Trophoblast cell (in vitro differentiated cells and primary cell): ENCODE results near the gene CUBN.

Experiments
- DNase-seq, 2 donors: peaks; one replicate each; pipeline ENCODE4 v3.0.0-alpha.2; 2016
- H2AFZ ChIP-seq: 2 replicates; pipeline ENCODE4 v1.6.1; 2013; ENCODE audit warnings: low read length, moderate library complexity, mild to moderate bottlenecking; ENCODE audit not compliant: insufficient read depth, poor library complexity
- H2AK5ac ChIP-seq: 2 replicates; pipeline ENCODE4 v1.6.1; 2013; ENCODE audit warnings: mild to moderate bottlenecking, low read length
- H2BK120ac ChIP-seq: 2 replicates; pipeline ENCODE4 v1.6.1; 2013; ENCODE audit warnings: low read length, mild to moderate bottlenecking, moderate library complexity; ENCODE audit not compliant: insufficient read depth, poor library complexity
- H2BK12ac ChIP-seq: 2 replicates; pipeline ENCODE4 v1.6.1; 2013; ENCODE audit warnings: mild to moderate bottlenecking, low read length, moderate library complexity
- H2BK5ac ChIP-seq: 2 replicates; pipeline ENCODE4 v1.6.1; 2013; ENCODE audit warnings: low read length, low read depth, moderate library complexity, mild to moderate bottlenecking; ENCODE audit not compliant: poor library complexity
- H3K14ac ChIP-seq: 2 replicates; pipeline ENCODE4 v1.6.1; 2013; ENCODE audit warnings: mild to moderate bottlenecking, low read length
- H3K18ac ChIP-seq: 2 replicates; pipeline ENCODE4 v1.6.1; 2013; ENCODE audit warnings: mild to moderate bottlenecking, low read length
- H3K23ac ChIP-seq: 2 replicates; pipeline ENCODE4 v1.6.1; 2013; ENCODE audit warnings: low read length
- H3K27ac ChIP-seq: 2 replicates; pipeline ENCODE4 v1.5.1; 2013; ENCODE audit warnings: low read depth, mild to moderate bottlenecking, inconsistent platforms, low read length, moderate library complexity
- H3K27me3 ChIP-seq: 2 replicates; pipeline ENCODE4 v1.6.1; 2013; ENCODE audit warnings: inconsistent platforms, mild to moderate bottlenecking, low read length, moderate library complexity; ENCODE audit not compliant: insufficient read depth
- H3K36me3 ChIP-seq, 2 experiments: 1 replicate in 1 of 2; 2 replicates in 1 of 2; pipeline ENCODE4 v1.6.1; 2013; ENCODE audit warnings: low read length in 2 of 2, mild to moderate bottlenecking in 2 of 2, moderate library complexity in 1 of 2; ENCODE audit not compliant: insufficient read depth in 2 of 2, control insufficient read depth in 1 of 2
- H3K4ac ChIP-seq: 2 replicates; pipeline ENCODE4 v1.6.1; 2013; ENCODE audit warnings: low read depth, mild to moderate bottlenecking, low read length, moderate library complexity
- H3K4me1 ChIP-seq, 2 experiments: 1 replicate in 1 of 2; 2 replicates in 1 of 2; pipeline ENCODE4 v1.6.1; 2013; ENCODE audit warnings: low read length in 2 of 2, mild to moderate bottlenecking in 2 of 2, moderate library complexity in 1 of 2; ENCODE audit not compliant: insufficient read depth in 2 of 2, control insufficient read depth in 1 of 2
- H3K4me2 ChIP-seq: 2 replicates; pipeline ENCODE4 v1.6.1; 2013; ENCODE audit warnings: inconsistent platforms, mild to moderate bottlenecking, low read length, moderate library complexity
- H3K4me3 ChIP-seq: 2 replicates; pipeline ENCODE4 v1.5.1; 2013; ENCODE audit warnings: mild to moderate bottlenecking, low read depth, low read length, inconsistent platforms
- H3K79me1 ChIP-seq: one replicate; pipeline ENCODE4 v1.6.1; 2013; ENCODE audit warnings: low read length
- H3K79me2 ChIP-seq: 2 replicates; pipeline ENCODE4 v1.6.1; 2013; ENCODE audit warnings: low read length, mild to moderate bottlenecking; ENCODE audit not compliant: control insufficient read depth, insufficient read depth, poor library complexity
- H3K9ac ChIP-seq: 2 replicates; pipeline ENCODE4 v1.6.1; 2013; ENCODE audit warnings: mild to moderate bottlenecking, low read length
- H3K9me3 ChIP-seq: 2 replicates; pipeline ENCODE4 v1.6.1; 2013; ENCODE audit warnings: low read depth, mild to moderate bottlenecking, control low read depth, inconsistent platforms, low read length; ENCODE audit not compliant: insufficient read depth
- H4K12ac ChIP-seq: 2 replicates; pipeline ENCODE4 v1.6.1; 2013; ENCODE audit warnings: low read depth, mild to moderate bottlenecking, low read length, moderate library complexity
- H4K8ac ChIP-seq: 2 replicates; pipeline ENCODE4 v1.6.1; 2013; ENCODE audit warnings: low read depth, mild to moderate bottlenecking, low read length, moderate library complexity
- H4K91ac ChIP-seq: one replicate; pipeline ENCODE4 v1.6.1; 2013; ENCODE audit warnings: low read depth, mild to moderate bottlenecking, low read length, moderate library complexity
- WGBS: extraction: QIAGEN DNeasy Blood & Tissue Kit; methylation state at CpG from one replicate; pipeline ENCODE4 v1.1.7; 2013; ENCODE audit warnings: missing lambda C conversion rate; ENCODE audit not compliant: insufficient read length, insufficient coverage; ENCODE audit errors: extremely low coverage; 5-methylcytosine and 5-hydroxymethylcytosine counted together

The CUBN gene

GRCh38 chr10:17053513-17053912 is 76.1 kb downstream of the CUBN start:
- Histone ChIP-seq H4K91ac (no peak overlapping the region), H3K27me3 (no peaks in the 10 kb centered on the region), H2BK120ac (no peak overlapping the region), H3K4ac (no peak overlapping the region), H3K9me3 (no peaks in the 10 kb centered on the region), H3K14ac (no peak overlapping the region), H2BK5ac (no peak overlapping the region), H3K27ac (no peak overlapping the region), H3K18ac (no peak overlapping the region), H3K4me1 (no peaks in the 10 kb centered on the region), H4K12ac (no peak overlapping the region), H4K8ac (no peak overlapping the region), H3K9ac (no peak overlapping the region), H2AK5ac (no peak overlapping the region), H3K4me3 (no peak overlapping the region), H3K36me3 (no peaks in the 10 kb centered on the region), H2BK12ac (no peak overlapping the region), H2AFZ (no peak overlapping the region), H3K23ac (no peak overlapping the region), H3K79me2 (no peaks in the 10 kb centered on the region), H3K4me2 (no peak overlapping the region), H3K79me1 (no peaks in the 10 kb centered on the region)
- WGBS: no CpG with 5 or more reads among the region's 3 CpGs
- DNase-seq: no peak

- Histone ChIP-seq H3K27me3 (no peaks in the 10 kb centered on the region), H3K4me2 (no peak overlapping the region), H3K27ac (no peak overlapping the region), H2AFZ (no peak overlapping the region), H4K12ac (no peak overlapping the region), H3K36me3 (no peaks in the 10 kb centered on the region), H3K4me1 (no peaks in the 10 kb centered on the region), H3K79me2 (no peaks in the 10 kb centered on the region), H2BK12ac (no peak overlapping the region), H3K4ac (no peak overlapping the region), H2BK5ac (no peak overlapping the region), H3K14ac (no peak overlapping the region), H3K18ac (no peak overlapping the region), H3K23ac (no peak overlapping the region), H4K91ac (no peak overlapping the region), H2BK120ac (no peak overlapping the region), H3K9me3 (no peaks in the 10 kb centered on the region), H2AK5ac (no peak overlapping the region), H3K79me1 (no peaks in the 10 kb centered on the region), H3K4me3 (no peak overlapping the region), H3K9ac (no peak overlapping the region), H4K8ac (no peak overlapping the region)
- DNase-seq: no peak
These were observed 76.5 kb downstream of the CUBN start for GRCh38 chr10:17053061-17053460.

GRCh38 chr10:17051851-17052250 is 77.8 kb downstream of the CUBN start:
- Histone ChIP-seq H3K9me3 (no peaks in the 10 kb centered on the region), H2AFZ (no peak overlapping the region), H3K4me2 (no peak overlapping the region), H3K4ac (no peak overlapping the region), H3K4me1 (no peaks in the 10 kb centered on the region), H3K14ac (no peak overlapping the region), H4K91ac (no peak overlapping the region), H3K9ac (no peak overlapping the region), H4K8ac (no peak overlapping the region), H2BK120ac (no peak overlapping the region), H3K27ac (no peak overlapping the region), H3K79me1 (no peaks in the 10 kb centered on the region), H2AK5ac (no peak overlapping the region), H2BK5ac (no peak overlapping the region), H3K79me2 (no peaks in the 10 kb centered on the region), H3K18ac (no peak overlapping the region), H3K27me3 (no peaks in the 10 kb centered on the region), H3K4me3 (no peak overlapping the region), H3K23ac (no peak overlapping the region), H3K36me3 (no peaks in the 10 kb centered on the region), H4K12ac (no peak overlapping the region), H2BK12ac (no peak overlapping the region)
- no CpG with 5 or more reads among the region's 3 CpGs for WGBS
- DNase-seq: no peak

- H3K4ac ChIP-seq: no peak overlapping the region
- DNase-seq: no peak
- no peak overlapping the region for H2BK120ac ChIP-seq
- H3K36me3 ChIP-seq: no peaks in the 10 kb centered on the region
- no peak overlapping the region for H3K23ac ChIP-seq
- H2BK12ac ChIP-seq: no peak overlapping the region
- H3K9me3 ChIP-seq: no peaks in the 10 kb centered on the region
- H4K91ac ChIP-seq: no peak overlapping the region
- H3K79me2 ChIP-seq: no peaks in the 10 kb centered on the region
- no peaks in the 10 kb centered on the region for H3K4me1 ChIP-seq
- no peak overlapping the region for H2AK5ac ChIP-seq
- no peak overlapping the region for H3K9ac ChIP-seq
- H3K27me3 ChIP-seq: no peaks in the 10 kb centered on the region
- H3K14ac ChIP-seq: no peak overlapping the region
- H2BK5ac ChIP-seq: no peak overlapping the region
- WGBS: no CpG with 5 or more reads among the region's 1 CpG
- no peak overlapping the region for H3K27ac ChIP-seq
- H3K4me3 ChIP-seq: no peak overlapping the region
- H4K8ac ChIP-seq: no peak overlapping the region
- H3K18ac ChIP-seq: no peak overlapping the region
- no peaks in the 10 kb centered on the region for H3K79me1 ChIP-seq
- no peak overlapping the region for H2AFZ ChIP-seq
- H3K4me2 ChIP-seq: no peak overlapping the region
- no peak overlapping the region for H4K12ac ChIP-seq
These were observed 80.4 kb downstream of the CUBN start for GRCh38 chr10:17049195-17049594.

GRCh38 chr10:17047908-17048307 is 81.7 kb downstream of the CUBN start:
- H2BK5ac ChIP-seq: no peak overlapping the region
- no CpG with 5 or more reads among the region's 3 CpGs for WGBS
- H4K12ac ChIP-seq: no peak overlapping the region
- no peak overlapping the region for H2BK120ac ChIP-seq
- H3K79me1 ChIP-seq: no peaks in the 10 kb centered on the region
- no peak overlapping the region for H4K91ac ChIP-seq
- H3K36me3 ChIP-seq: no peaks in the 10 kb centered on the region
- H3K27me3 ChIP-seq: no peaks in the 10 kb centered on the region
- no peak overlapping the region for H2AFZ ChIP-seq
- no peak overlapping the region for H3K9ac ChIP-seq
- no peaks in the 10 kb centered on the region for H3K79me2 ChIP-seq
- H3K4ac ChIP-seq: no peak overlapping the region
- no peak overlapping the region for H4K8ac ChIP-seq
- no peak overlapping the region for H3K4me2 ChIP-seq
- H3K14ac ChIP-seq: no peak overlapping the region
- no peak for DNase-seq
- no peaks in the 10 kb centered on the region for H3K4me1 ChIP-seq
- H3K4me3 ChIP-seq: no peak overlapping the region
- H3K18ac ChIP-seq: no peak overlapping the region
- H3K23ac ChIP-seq: no peak overlapping the region
- H2BK12ac ChIP-seq: no peak overlapping the region
- H2AK5ac ChIP-seq: no peak overlapping the region
- H3K27ac ChIP-seq: no peak overlapping the region
- no peaks in the 10 kb centered on the region for H3K9me3 ChIP-seq
